A549 (cell line): ENCODE measurements around the gene IGSF11. TPM values are rescaled to one million over a fixed set of nuclear protein-coding genes. Genes with fewer than 3 reads are reported as not detected.

ENCODE experiments used
- ATAC-seq, 2 experiments: fragments of 200-7000 bp in 1 of 2; fragments of >200 bp in 1 of 2; cut with Nextera tagmentation in 1 of 2; cut with Tn5 transposase in 1 of 2; 3 replicates each; pipeline versions ENCODE4 v1.8.0 to v1.9.1; 2018 to 2020; ENCODE audit warnings: mild to moderate bottlenecking in 1 of 2, moderate library complexity in 1 of 2
- CTCF ChIA-PET: fragments of 300-600 bp; sonication (Branson Sonifier 250); formaldehyde crosslinking; extraction: SDS; loops from one replicate; lab custom pipeline; 2021; ENCODE audit warnings: antibody characterized with exemption, inconsistent platforms; lab: Yijun Ruan, JAX
- POLR2A ChIA-PET: fragments of 350-600 bp; formaldehyde crosslinking; extraction: SDS; loops from one replicate; lab custom pipeline; 2021; ENCODE audit warnings: antibody characterized with exemption, inconsistent platforms; lab: Yijun Ruan, JAX
- DNase-seq, 2 experiments: peaks; one replicate each; pipeline versions ENCODE4 v3.0.0 to v3.0.0-alpha.2; 2011 to 2016; ENCODE audit warnings: low read depth in 1 of 2, low spot score in 1 of 2
- FAIRE-seq: peaks from 2 replicates; lab custom pipeline; 2011; peaks lifted over from hg19 to GRCh38; lab: Jason Lieb, UNC
- H3K27ac ChIP-seq, 2 experiments: fragments of >200 bp; sonication (Bioruptor Twin); formaldehyde crosslinking; 3 replicates each; pipeline ENCODE4 v1.5.1; 2016 to 2017
- H3K4me1 ChIP-seq: fragments of >200 bp; sonication (Bioruptor Twin); formaldehyde crosslinking; 3 replicates; pipeline ENCODE4 v1.6.1; 2016
- H3K4me2 ChIP-seq: fragments of >200 bp; sonication (Bioruptor Twin); formaldehyde crosslinking; 3 replicates; pipeline ENCODE4 v1.6.1; 2016
- H3K4me3 ChIP-seq: fragments of >200 bp; sonication (Bioruptor Twin); formaldehyde crosslinking; 3 replicates; pipeline ENCODE4 v1.5.1; 2016
- H3K9me3 ChIP-seq: fragments of >200 bp; sonication (Bioruptor Twin); formaldehyde crosslinking; 3 replicates; pipeline ENCODE4 v1.6.1; 2016
- CBX8 ChIP-seq: fragments of 200-600 bp; sonication (generic); IDR thresholded peaks from 2 replicates; pipeline ENCODE4 v1.6.1; 2016
- CEBPB ChIP-seq, 2 experiments: fragments of >200 bp in 1 of 2; sonication (Bioruptor Twin) in 1 of 2; formaldehyde crosslinking in 1 of 2; IDR thresholded peaks; 2 replicates each; pipeline ENCODE4 v1.6.1; 2012 to 2016
- CHD2 ChIP-seq: fragments of 150-350 bp; IDR thresholded peaks from 2 replicates; pipeline ENCODE4 v1.6.1; 2014; ENCODE audit warnings: low read length; ENCODE audit not compliant: partially characterized antibody
- CTCF ChIP-seq: fragments of >200 bp; sonication (Bioruptor Twin); formaldehyde crosslinking; IDR thresholded peaks from 3 replicates; pipeline ENCODE4 v1.5.1; 2016
- EHF ChIP-seq: fragments of 250-450 bp; sonication (Bioruptor Pico); IDR thresholded peaks from 2 replicates; pipeline ENCODE4 v1.5.0; 2020; ENCODE audit warnings: mild to moderate bottlenecking
- ELK1 ChIP-seq: fragments of 150-350 bp; IDR thresholded peaks from 2 replicates; pipeline ENCODE4 v1.6.1; 2014; ENCODE audit warnings: low read depth, mild to moderate bottlenecking, low read length
- HDAC2 ChIP-seq: fragments of 200-600 bp; sonication (generic); IDR thresholded peaks from 2 replicates; pipeline ENCODE4 v1.6.1; 2016
- HES2 ChIP-seq: fragments of >200 bp; sonication (Bioruptor Twin); formaldehyde crosslinking; IDR thresholded peaks from 2 replicates; pipeline ENCODE4 v1.6.1; 2016
- HMGXB4 ChIP-seq: fragments of 250-450 bp; sonication (Bioruptor Pico); IDR thresholded peaks from 2 replicates; pipeline ENCODE4 v1.5.0; 2021; ENCODE audit warnings: mild to moderate bottlenecking, moderate library complexity, borderline replicate concordance
- HOXB13 ChIP-seq: fragments of 250-450 bp; sonication (Bioruptor Pico); IDR thresholded peaks from 2 replicates; pipeline ENCODE4 v1.5.0; 2020; ENCODE audit warnings: low read depth, mild to moderate bottlenecking, moderate library complexity
- HOXB5 ChIP-seq: fragments of 250-450 bp; sonication (Bioruptor Pico); IDR thresholded peaks from 2 replicates; pipeline ENCODE4 v1.5.0; 2020; ENCODE audit warnings: mild to moderate bottlenecking, moderate library complexity
- MAX ChIP-seq: IDR thresholded peaks from 2 replicates; pipeline ENCODE4 v1.6.1; 2012
- MYC ChIP-seq: IDR thresholded peaks from 2 replicates; pipeline ENCODE4 v1.6.1; 2012; ENCODE audit warnings: mild to moderate bottlenecking, inconsistent platforms, low read length, improper control_type of control experiment, borderline replicate concordance
- NFE2L2 ChIP-seq: fragments of 150-350 bp; conservative IDR thresholded peaks from 2 replicates; pipeline ENCODE4 v1.6.1; 2014; ENCODE audit warnings: low read length
- NPAS2 ChIP-seq: fragments of 250-450 bp; sonication (Bioruptor Pico); IDR thresholded peaks from 2 replicates; pipeline ENCODE4 v1.8.0; 2022; ENCODE audit warnings: mild to moderate bottlenecking, moderate library complexity, borderline replicate concordance
- NR3C1 ChIP-seq: fragments of >200 bp; sonication (Bioruptor Twin); formaldehyde crosslinking; IDR thresholded peaks from 3 replicates; pipeline ENCODE4 v1.6.1; 2017
- POLR2AphosphoS2 ChIP-seq: conservative IDR thresholded peaks from 2 replicates; pipeline ENCODE4 v1.6.1; 2012; ENCODE audit warnings: low read length, improper control_type of control experiment, inconsistent platforms
- RAD21 ChIP-seq, 2 experiments: fragments of >200 bp in 1 of 2; sonication (Bioruptor Twin) in 1 of 2; formaldehyde crosslinking in 1 of 2; IDR thresholded peaks in 1 of 2; conservative IDR thresholded peaks in 1 of 2; 2 replicates in 1 of 2; 3 replicates in 1 of 2; pipeline ENCODE4 v1.6.1; 2012 to 2018; ENCODE audit warnings: inconsistent platforms in 1 of 2
- RNF2 ChIP-seq: fragments of 200-600 bp; sonication (generic); IDR thresholded peaks from 2 replicates; pipeline ENCODE4 v1.6.1; 2016; ENCODE audit warnings: low read depth, mild to moderate bottlenecking, antibody characterized with exemption, moderate library complexity, borderline replicate concordance
- SREBF2 ChIP-seq: fragments of 450-650 bp; IDR thresholded peaks from 2 replicates; pipeline ENCODE4 v1.6.1; 2014; ENCODE audit warnings: mild to moderate bottlenecking, moderate library complexity
- ZC3H11A ChIP-seq: fragments of 450-650 bp; IDR thresholded peaks from 2 replicates; pipeline ENCODE4 v1.6.1; 2014; ENCODE audit warnings: antibody characterized with exemption, mild to moderate bottlenecking
- WGBS: methylation state at CpG from one replicate; pipeline ENCODE4 v1.1.6; 2017; ENCODE audit errors: missing lambda C conversion rate; 5-methylcytosine and 5-hydroxymethylcytosine counted together
- polyA plus RNA-seq, 4 experiments: library from polyadenylated mRNA; depleted of rRNA in 3 of 4; stranded (reverse); fragments of >200 nt; fragmentation: RNase III in 1 of 4; extraction: RNeasy Plus Mini Kit Qiagen cat#74134 plus additional on column Dnase treatment in 1 of 4; gene quantifications; 2 replicates in 3 of 4; 3 replicates in 1 of 4; pipeline ENCODE4 v1.2.3, GENCODE V29; 2011 to 2017

The IGSF11 gene
- polyA plus RNA-seq, 2 of the 4 experiments (the other 2 are of a cell fraction) = 5.2 to 21.7 TPM

- TF ChIP-seq EHF (no peak), NR3C1 (no peak), MAX (no peak), ZC3H11A (no peak), POLR2AphosphoS2 (no peak)
Measured at GRCh38 chr3:118882353-118882947, 152.2 kb downstream of the IGSF11 start (continued).

GRCh38 chr3:118868051-118868450, 166.6 kb downstream of the IGSF11 start:
- TF ChIP-seq ELK1 = no peak
- no peak for TF ChIP-seq HOXB5 (CRISPR knock-in tag)
- TF ChIP-seq HDAC2 = no peak
- TF ChIP-seq NPAS2 (CRISPR knock-in tag) = no peak
- Histone ChIP-seq H3K4me2 (no peak overlapping the region), H3K9me3 (peaks cover 5% of the 10 kb centered on the region; the same call in 2 of the 3 replicates), H3K4me1 (no peaks in the 10 kb centered on the region), H3K27ac (no peak overlapping the region), H3K4me3 (no peak overlapping the region)
- CTCF ChIA-PET = interaction anchor here (1.6 kb wide), 1 partner anchor 16 kb away, joined by 4 read pairs; no protein-coding TSS in a partner anchor
- DNase-seq (no peak), FAIRE-seq (no peak), ATAC-seq (no peak)
- POLR2A ChIA-PET = no interaction called here

- Histone ChIP-seq H3K9me3 (no peaks in the 10 kb centered on the region), H3K4me2 (no peak overlapping the region), H3K4me1 (no peaks in the 10 kb centered on the region), H3K27ac (no peak overlapping the region), H3K4me3 (no peak overlapping the region)
- WGBS = 8% methylated on average over 1 of the region's 1 CpG
- POLR2A ChIA-PET = no interaction called here
- TF ChIP-seq HOXB5 (CRISPR knock-in tag) (no peak), RAD21 (conservative IDR thresholded peaks at IDR 0.05 in 1 of 2, IDR thresholded peaks at IDR 0.05 in 1 of 2) (peak in 1 of 2 experiments; percentile 39; a peak in 2 of 5 replicates), CTCF (peak; percentile 20; the same call in 1 of the 3 replicates)
- ATAC-seq (peak; percentile 96 to 98), FAIRE-seq (no peak), DNase-seq (peak in 1 of 2 experiments; percentile 58)
- CTCF ChIA-PET = interaction anchor here (0.8 to 2.0 kb wide), 3 partner anchors 9 to 98 kb away, joined by 3 to 10 read pairs (median 3); no protein-coding TSS in a partner anchor
Measured at GRCh38 chr3:118863731-118864322, 170.8 kb downstream of the IGSF11 start.

- FAIRE-seq = no peak
- Histone ChIP-seq H3K4me3 (no peak overlapping the region), H3K27ac (no peak overlapping the region), H3K4me1 (no peaks in the 10 kb centered on the region), H3K9me3 (peaks cover 2% of the 10 kb centered on the region; the same call in 1 of the 3 replicates), H3K4me2 (no peak overlapping the region)
- ChIA-PET POLR2A (no interaction called here), CTCF (interaction anchor here (1.0 to 1.4 kb wide), 2 partner anchors 18 to 22 kb away, joined by 3 to 4 read pairs; no protein-coding TSS in a partner anchor)
- no peak for DNase-seq
- no peak for ATAC-seq
- WGBS = 11% methylated on average over 1 of the region's 1 CpG
- TF ChIP-seq HMGXB4 (no peak), MYC (no peak), RNF2 (no peak), HOXB13 (no peak), CEBPB (IDR thresholded peaks at IDR 0.05) (no peak), CBX8 (no peak), SREBF2 (no peak), CHD2 (no peak), NPAS2 (CRISPR knock-in tag) (no peak), NFE2L2 (no peak), HES2 (no peak)
Measured at GRCh38 chr3:118859950-118860349, 174.7 kb downstream of the IGSF11 start.
